Measurements from ENCODE around the gene KREMEN2. TPM values are rescaled to one million over a fixed set of nuclear protein-coding genes. Genes with fewer than 3 reads are reported as not detected.

The KREMEN2 gene
- total and polyA plus RNA-seq, 9 of the 15 experiments (the other 6 are each of a cell fraction or from before 2014, with no cell fraction given) = 0.04 to 7.7 (median 1.5) TPM; not detected in 1

DNA sequence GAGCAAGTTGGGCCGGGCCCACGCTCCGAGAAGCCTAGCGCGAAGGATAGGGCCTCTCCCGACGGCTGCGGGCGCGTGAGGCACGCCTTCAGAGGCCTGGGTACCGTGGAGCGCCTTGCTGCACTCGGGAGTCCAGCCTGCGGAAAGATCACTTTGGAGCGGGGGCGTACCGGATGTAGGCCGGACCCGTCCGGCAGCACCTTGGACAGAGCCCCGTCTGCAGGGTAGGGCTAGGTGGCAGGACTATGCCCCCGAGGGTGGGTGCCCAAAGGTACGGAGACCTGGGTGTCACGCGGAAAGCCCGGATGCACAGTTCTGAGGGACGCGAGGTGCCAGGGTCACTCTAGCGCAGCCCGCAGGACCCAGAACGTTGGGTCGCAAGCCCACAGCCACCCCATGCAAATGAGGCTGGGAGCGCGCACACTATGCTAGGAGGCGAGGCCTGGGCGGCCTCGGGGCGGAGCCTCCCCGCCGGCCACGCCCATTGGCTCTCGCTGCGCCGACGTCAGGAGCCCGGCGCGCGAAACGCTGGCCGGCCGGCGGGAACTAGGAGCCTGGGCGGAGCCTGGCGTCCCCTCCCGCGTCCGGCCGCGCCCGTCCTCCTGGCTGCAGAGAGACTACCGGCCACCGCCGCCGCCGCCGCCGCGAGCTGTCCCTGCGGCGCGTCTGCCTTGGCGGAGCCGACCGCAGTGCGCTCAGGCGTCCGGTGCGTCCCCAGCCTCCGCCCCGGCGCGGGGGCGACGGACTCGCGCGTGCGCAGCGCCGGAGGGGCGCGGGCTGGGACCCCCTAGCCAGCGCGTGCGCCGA, 4.9 kb downstream of the KREMEN2 start, which contains the start of gene PAQR4 (continued):
- no peak for TF ChIP-seq PATZ1 (CRISPR knock-in tag; IDR thresholded peaks at IDR 0.05; ENCODE audit: borderline replicate concordance)
- 0 out of 2 replicates have a peak, but pooled peaks have one; percentile 35 for TF ChIP-seq SMAD3 (CRISPR knock-in tag; conservative IDR thresholded peaks at IDR 0.05)
- no peak for TF ChIP-seq STAT5B (CRISPR knock-in tag; IDR thresholded peaks at IDR 0.05)
- TF ChIP-seq TEAD4 (IDR thresholded peaks at IDR 0.05; ENCODE audit: low read length) = 0 out of 2 replicates have a peak, but pooled peaks have one; percentile 10
- TF ChIP-seq TEAD4 (CRISPR knock-in tag; IDR thresholded peaks at IDR 0.05; ENCODE audit: borderline replicate concordance) = no peak; the same call in 1 of the 2 replicates
- TF ChIP-seq CBFA2T3 (IDR thresholded peaks at IDR 0.05) = no peak
- TF ChIP-seq GMEB1 (CRISPR knock-in tag; IDR thresholded peaks at IDR 0.05) = peak; percentile 54
- no peak for TF ChIP-seq POLR2H (tag; IDR thresholded peaks at IDR 0.05; ENCODE audit: low read depth)
- TF ChIP-seq PCBP1 (IDR thresholded peaks at IDR 0.05; ENCODE audit: low read depth, low read length, poor library complexity, severe bottlenecking) = peak; percentile 24
- TF ChIP-seq SOX6 (IDR thresholded peaks at IDR 0.05) = no peak
- peak; percentile 56; the same call in 1 of the 2 replicates for TF ChIP-seq RNF2 (IDR thresholded peaks at IDR 0.05)
- TF ChIP-seq PBX2 (CRISPR knock-in tag; IDR thresholded peaks at IDR 0.05; ENCODE audit: low read depth) = 0 out of 2 replicates have a peak, but pooled peaks have one; percentile 0
- no peak for TF ChIP-seq PBX2 (tag; conservative IDR thresholded peaks at IDR 0.05; ENCODE audit: low read depth)
- no peak for TF ChIP-seq SPI1 (IDR thresholded peaks at IDR 0.05; ENCODE audit: borderline replicate concordance, low read depth, low read length)
- TF ChIP-seq, protein P1, sequence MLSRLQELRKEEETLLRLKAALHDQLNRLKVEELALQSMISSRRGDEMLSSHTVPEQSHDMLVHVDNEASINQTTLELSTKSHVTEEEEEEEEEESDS (CRISPR knock-in tag; IDR thresholded peaks at IDR 0.05) = no peak
- TF ChIP-seq DIDO1 (tag; IDR thresholded peaks at IDR 0.05; ENCODE audit: low read depth) = no peak
- peak; percentile 96 to 97 for TF ChIP-seq SIN3A (IDR thresholded peaks at IDR 0.05; ENCODE audit: borderline replicate concordance in 2 of 2, control insufficient read depth in 1 of 2, low read depth in 2 of 2, low read length in 2 of 2)
- no peak for TF ChIP-seq FOXJ3 (CRISPR knock-in tag; IDR thresholded peaks at IDR 0.05)
- peak; percentile 97 for TF ChIP-seq CTBP1 (IDR thresholded peaks at IDR 0.05; ENCODE audit: borderline replicate concordance)
- no peak for TF ChIP-seq SNIP1 (IDR thresholded peaks at IDR 0.05; ENCODE audit: low read depth)
- TF ChIP-seq PTRF (tag; IDR thresholded peaks at IDR 0.05) = no peak
- no peak for TF ChIP-seq CREBBP (IDR thresholded peaks at IDR 0.05; ENCODE audit: low read depth, low read length)

Data from K562 (cell line).